Measurements from ENCODE around the gene ST6GALNAC5.

DNA sequence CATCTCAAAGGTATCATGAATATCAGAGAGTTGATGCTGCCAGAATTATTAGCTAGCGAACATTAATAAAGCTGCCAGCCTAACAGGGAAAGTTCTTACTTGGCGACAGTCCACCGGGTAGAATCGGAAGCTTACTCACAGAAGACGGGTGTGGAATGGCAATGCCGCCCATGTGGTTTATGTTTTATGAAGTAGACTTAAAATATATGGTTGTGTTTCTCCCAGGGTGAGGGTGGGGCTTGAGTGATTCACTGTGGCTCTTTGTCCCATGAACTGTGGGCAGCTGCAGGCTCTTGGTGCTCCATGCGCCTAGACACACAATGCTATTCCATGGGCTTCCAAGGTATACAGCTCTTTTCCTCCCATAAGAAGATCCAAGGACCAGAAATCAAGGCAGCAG lies 189.2 kb downstream of the ST6GALNAC5 start:
- TF ChIP-seq SUZ12 (IDR thresholded peaks at IDR 0.05; ENCODE audit: extremely low read depth, insufficient read depth, insufficient read length) (no peak), ZNF274 (IDR thresholded peaks at IDR 0.05; ENCODE audit: low read depth, low read length) (no peak), YY1 (IDR thresholded peaks at IDR 0.05; ENCODE audit: insufficient read depth, insufficient read length) (no peak)
